Measurements from ENCODE around the gene WDR35.

- TF ChIP-seq, protein P1, sequence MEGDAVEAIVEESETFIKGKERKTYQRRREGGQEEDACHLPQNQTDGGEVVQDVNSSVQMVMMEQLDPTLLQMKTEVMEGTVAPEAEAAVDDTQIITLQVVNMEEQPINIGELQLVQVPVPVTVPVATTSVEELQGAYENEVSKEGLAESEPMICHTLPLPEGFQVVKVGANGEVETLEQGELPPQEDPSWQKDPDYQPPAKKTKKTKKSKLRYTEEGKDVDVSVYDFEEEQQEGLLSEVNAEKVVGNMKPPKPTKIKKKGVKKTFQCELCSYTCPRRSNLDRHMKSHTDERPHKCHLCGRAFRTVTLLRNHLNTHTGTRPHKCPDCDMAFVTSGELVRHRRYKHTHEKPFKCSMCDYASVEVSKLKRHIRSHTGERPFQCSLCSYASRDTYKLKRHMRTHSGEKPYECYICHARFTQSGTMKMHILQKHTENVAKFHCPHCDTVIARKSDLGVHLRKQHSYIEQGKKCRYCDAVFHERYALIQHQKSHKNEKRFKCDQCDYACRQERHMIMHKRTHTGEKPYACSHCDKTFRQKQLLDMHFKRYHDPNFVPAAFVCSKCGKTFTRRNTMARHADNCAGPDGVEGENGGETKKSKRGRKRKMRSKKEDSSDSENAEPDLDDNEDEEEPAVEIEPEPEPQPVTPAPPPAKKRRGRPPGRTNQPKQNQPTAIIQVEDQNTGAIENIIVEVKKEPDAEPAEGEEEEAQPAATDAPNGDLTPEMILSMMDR (IDR thresholded peaks at IDR 0.05; ENCODE audit: low read length) = no peak
- no peak for TF ChIP-seq EZH2 (optimal IDR thresholded peaks at IDR 0.05; ENCODE audit: low read depth, low read length)
- no peak for TF ChIP-seq EZH2phosphoT487 (IDR thresholded peaks at IDR 0.05; ENCODE audit: low read length)
These were observed 47.8 kb upstream of the WDR35 start for GRCh38 chr2:20037660-20038059.

Measured in MM.1S (cell line).